HG03565 (cell line): Measurements from ENCODE around the gene FASTK.

Source experiments
- ATAC-seq: cut with Tn5 transposase; IDR thresholded peaks from one replicate; pipeline ENCODE4 v1.9.1; 2021; ENCODE audit warnings: mild to moderate bottlenecking, moderate library complexity; ENCODE audit not compliant: unreplicated experiment

The FASTK gene, protein sequence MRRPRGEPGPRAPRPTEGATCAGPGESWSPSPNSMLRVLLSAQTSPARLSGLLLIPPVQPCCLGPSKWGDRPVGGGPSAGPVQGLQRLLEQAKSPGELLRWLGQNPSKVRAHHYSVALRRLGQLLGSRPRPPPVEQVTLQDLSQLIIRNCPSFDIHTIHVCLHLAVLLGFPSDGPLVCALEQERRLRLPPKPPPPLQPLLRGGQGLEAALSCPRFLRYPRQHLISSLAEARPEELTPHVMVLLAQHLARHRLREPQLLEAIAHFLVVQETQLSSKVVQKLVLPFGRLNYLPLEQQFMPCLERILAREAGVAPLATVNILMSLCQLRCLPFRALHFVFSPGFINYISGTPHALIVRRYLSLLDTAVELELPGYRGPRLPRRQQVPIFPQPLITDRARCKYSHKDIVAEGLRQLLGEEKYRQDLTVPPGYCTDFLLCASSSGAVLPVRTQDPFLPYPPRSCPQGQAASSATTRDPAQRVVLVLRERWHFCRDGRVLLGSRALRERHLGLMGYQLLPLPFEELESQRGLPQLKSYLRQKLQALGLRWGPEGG

DNA sequence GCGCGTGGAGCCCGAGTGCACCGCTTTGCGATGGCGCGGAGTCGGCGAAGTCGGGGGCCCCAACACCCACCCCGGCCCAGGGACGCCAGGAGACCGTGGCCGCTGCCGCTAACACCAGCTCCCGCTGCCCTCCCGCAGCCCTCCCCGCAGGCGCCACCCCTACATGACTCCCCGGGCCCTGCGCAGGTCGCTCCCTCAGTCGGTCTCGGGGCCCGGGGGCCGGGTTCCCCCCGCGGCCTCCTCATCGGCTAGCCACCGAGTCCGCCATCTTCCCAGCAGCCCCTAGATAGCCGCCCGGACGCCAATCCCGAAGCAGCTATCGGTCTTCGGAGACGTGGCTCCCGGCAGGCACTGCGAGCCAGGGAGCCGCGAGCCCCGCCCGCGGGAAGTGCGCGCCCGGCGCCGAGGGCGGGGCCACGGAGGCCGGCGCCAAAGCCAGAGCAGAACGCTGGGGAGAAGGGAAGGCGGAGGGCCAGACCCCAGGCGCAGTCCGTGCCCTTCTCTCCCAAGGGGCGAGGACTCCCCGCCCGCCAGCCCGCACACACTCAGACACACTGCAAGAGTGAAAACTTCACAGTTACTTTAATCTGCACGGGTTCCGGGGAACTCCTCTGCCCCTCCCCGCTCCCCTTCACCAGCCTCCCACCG is at the start of gene FASTK:
Gene FASTK (minus strand): TSS at position 288 of the 648 bp plus-strand sequence. CDS start 43 bp downstream, at position 245.
- ATAC-seq = peak; percentile 62

DNA sequence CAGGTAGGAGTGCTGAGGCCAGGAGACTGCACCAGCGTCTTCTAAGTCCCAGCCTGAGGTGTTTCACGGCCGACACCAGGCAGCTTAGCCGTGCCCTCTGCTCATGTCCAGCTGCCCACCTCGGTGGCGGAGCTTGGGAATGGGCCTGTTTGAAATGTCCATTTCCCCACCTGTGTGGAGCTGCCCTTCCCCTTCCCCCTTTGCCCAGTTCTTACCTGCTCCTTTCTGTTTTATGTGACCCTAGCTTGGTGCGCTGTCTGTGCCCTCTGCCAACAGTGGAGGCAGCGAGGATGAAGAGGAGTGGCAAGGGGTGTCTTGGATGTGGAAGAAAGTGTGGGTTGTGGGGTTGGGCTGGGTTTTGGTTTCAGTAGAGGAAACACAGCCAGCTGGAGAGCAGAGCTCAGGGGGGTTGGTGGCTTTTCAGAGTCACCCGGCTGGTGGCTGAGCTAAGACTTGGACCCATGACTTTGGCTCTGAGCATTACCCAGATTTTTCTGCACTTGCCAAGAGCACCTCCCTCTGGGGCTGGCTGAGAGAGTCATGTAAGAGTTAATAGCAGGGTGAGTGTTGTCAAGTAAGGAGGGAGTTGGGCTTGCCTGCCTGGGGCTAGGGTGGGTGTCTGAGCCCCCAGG is 49.5 kb upstream of the FASTK start:
- ATAC-seq = no peak

DNA sequence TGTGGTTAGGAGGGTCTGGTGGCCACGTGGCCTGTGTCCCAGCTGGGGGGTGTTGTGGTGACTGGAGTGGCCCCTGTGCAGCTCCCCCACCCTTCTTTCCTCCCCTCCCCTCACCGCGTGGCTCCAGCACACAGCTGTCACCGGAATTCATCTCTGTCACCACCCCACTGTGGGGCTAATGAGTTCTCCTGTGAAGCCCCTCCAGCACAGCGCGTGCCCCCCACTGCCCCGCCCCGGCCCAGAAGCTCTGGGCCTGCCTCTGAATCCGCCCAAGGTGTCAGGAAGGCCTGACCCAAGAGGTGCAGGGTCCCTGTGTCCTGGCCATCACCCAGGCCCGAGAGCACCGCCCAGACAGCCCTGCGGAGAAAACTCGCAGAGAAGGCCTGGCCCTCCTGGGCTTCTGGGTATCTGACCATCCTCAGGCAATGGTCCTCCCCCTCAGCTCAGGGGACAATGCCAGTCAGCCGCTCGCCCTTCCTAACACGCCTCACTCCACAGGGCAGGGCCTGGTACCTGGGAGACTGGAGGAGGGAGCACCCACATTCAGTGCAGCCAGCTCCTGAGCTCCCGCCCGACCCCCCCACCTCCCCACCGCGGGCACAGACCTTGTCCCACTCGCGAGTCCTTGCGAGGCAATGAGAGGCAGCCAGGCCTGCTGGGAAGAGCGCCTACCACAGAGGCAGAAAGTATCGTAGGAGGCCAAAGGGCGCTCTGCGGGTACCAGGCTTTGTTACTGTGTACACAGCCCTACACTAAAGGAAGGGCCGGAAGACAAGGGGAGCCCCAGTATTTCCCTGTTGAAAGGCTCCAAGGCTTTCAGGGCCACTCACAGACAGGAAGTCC is 48.7 kb upstream of the FASTK start:
- no peak for ATAC-seq

DNA sequence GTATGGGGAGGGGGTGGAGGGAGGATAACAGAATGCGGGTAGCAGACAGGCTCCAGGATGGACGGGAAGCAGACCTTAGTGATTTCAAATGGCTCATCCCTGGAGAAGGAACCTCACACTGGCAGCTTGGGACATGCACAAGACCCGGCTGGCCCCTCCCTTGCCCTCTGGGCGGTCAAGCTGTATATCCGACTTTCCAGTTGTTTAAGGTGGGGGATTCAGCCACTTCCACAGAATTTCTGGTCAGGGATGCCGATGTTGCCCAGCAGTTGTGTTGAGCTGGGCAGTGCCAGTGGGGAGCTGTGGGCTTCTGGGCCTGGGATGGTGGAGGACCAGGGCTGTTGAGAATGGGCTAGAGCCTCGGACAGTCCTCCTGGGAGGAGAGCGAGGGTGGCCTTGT is 48.1 kb upstream of the FASTK start:
- ATAC-seq = no peak

DNA sequence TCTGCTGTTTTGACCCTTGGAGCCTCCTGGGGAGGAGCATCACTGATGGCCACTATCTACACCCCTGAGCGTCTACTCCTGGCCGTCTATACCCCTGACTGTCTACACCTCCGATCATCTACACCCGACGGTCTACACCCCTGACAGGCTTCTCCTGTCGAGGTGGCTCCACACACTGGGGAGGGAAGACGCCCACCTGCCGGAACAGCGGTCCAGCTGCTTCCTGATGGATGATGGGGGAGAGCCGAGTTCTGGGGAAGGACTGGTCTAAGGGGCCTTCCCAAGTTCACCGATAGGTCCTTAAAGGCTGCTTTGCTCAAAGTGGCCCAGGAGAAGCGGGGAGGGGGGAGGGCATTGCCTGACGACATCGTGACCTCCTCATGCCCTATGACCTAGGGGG is 47.5 kb upstream of the FASTK start:
- no peak for ATAC-seq

DNA sequence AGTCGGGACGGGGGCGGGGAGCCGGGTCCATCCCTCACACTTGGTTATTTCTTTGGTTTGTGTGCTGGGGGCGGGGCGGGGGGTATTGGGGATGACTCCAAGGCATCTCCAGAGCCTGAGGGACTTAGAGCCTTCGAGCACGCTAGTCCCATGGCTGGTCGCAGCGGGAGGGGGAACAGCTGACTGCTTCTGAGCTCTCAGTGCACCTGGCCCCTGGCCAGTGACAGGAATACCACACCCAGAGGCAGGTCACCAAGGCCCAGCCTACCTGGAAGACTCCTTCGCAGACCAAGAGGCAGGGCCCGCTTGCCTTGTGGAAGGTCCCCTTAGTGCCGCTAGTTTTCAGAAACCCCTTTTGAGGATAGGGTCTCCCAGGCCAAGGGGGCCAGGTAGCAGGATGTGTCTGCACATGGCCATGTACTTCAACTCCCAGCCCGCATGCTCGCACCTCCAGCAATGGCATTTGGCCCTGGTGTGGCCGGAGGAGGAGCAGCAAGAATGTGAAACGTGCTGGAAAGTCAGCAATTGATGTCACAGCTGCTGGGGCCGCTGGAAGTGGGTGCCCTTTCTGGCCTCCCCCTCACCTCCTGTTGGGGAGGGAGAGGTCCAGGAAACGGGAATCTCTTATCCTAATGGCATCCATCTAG is 46.0 kb upstream of the FASTK start:
- ATAC-seq = no peak

DNA sequence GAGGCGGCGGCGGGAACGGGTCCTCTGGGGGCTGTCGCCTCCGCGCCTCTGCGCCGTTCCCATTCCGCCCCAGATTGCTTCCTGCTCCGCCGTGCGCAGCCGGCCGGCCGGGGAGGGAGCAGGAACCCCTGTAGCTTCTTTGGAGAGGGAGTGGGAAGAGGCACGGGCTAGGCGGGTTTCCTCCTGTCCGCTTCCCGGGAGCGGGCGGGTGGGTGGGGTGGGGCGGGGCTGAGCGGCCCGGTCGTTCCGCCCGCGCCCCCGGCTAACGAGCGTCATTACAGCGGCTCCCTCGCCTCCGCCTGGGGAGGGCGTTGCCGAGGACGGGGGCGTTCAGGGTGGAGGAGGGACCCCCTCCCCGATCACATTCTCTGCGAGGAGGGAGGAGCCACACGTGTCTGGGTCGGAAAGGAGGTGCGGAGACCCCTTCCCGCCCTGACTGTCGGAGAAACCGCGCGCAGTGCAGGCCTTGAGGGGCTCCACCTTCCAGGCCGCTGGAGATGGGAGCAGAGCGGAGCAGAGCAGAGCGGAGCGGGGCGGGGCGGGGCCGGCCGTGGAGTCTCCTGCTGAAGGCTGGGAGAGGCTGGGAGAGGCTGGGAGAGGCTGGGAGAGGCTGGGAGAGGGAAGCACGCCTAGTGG is 45.4 kb upstream of the FASTK start:
- no peak for ATAC-seq

DNA sequence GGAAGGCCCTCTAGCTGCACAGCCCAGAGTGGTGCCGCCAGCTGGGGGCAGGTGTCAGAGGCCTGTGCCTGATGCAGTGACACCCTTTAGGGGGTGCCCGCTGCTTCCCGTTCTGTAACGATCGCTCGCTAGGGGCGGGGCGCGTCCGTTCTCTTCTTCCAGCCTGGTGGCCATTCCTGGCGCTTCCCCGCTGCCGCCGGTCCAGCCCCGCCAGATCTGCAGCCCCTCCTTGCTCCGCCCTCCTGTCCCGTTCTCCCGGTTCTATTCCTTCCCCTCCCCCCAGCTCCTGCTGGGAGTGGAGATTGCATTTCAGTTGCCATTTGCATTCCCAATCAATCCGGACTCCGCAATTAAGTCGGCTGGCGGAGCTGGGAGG is 44.8 kb upstream of the FASTK start:
- no peak for ATAC-seq

DNA sequence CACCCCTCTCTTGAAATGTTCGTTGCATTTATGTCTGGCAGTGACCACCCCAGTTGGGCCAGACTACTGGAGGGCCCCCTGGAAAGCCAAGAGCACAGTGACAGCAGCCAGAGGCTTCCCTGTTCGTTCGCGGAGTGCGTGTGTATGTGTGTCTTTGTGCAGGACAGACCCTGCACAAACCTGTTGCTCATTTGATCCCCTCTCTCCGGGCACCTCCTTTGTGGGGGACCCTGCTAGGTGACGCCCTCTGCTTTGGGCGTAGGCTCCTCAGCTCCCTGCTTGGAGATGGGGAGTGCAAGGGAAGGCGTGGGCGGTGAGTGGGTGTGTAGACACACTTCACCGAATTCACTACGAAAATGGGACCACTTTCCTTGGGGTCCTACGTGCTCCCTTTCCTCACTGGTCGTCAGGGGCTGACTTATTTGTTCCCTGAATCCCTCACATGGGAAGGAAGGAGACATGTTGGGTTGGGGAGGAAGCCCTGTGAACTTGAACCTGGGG is 44.3 kb upstream of the FASTK start:
- no peak for ATAC-seq

DNA sequence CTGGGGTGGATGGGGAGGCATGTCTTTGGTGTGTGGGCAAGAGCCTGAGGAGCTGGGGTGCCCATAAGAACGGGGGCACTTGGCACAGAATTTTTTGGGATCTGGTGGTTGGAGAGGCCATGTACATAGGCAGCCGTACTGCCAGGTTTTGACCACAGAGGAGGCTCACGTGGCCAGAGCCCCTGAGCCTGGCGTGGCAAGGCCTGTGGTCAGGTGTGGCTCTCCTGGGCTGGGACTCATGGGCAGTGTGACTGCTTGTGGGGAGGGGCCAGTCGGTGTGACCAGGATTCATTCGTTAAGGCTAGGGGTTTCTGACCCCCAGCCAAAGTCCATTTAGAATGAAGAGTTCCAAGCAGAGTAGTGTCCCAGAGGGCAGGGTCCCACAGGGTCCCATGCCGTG is 43.9 kb upstream of the FASTK start:
- no peak for ATAC-seq

DNA sequence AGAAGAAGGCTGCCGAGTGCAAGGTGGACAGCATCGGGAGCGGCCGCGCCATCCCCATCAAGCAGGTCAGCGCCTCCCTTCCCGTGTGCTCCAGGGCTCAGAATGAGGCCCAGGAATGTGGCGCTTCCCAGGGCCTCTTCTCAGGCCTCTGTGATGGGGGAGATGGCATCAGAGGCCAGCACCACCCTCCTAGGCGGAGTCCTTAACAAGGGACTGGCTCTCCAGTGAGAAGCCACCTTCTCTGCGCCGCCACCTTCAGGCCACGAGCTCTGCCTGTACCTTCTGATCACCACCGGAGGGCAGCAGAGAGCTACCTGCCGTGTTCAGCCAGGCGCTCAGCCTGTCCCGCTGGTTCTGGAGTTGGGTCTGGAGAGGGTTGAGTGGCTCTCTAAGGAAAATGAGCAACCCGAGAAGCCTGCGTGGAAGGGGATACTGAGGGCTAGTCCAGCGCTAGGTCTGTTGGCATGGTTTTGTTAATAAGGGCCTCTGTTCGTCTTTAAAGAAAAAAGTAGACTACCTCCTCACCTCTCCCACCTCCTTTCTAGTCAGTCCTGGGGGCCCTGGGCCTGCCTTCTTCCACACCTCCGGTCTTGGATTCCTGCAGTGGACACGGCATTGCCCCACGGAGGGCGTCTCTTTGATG is 43.3 kb upstream of the FASTK start:
- peak; percentile 74 for ATAC-seq

DNA sequence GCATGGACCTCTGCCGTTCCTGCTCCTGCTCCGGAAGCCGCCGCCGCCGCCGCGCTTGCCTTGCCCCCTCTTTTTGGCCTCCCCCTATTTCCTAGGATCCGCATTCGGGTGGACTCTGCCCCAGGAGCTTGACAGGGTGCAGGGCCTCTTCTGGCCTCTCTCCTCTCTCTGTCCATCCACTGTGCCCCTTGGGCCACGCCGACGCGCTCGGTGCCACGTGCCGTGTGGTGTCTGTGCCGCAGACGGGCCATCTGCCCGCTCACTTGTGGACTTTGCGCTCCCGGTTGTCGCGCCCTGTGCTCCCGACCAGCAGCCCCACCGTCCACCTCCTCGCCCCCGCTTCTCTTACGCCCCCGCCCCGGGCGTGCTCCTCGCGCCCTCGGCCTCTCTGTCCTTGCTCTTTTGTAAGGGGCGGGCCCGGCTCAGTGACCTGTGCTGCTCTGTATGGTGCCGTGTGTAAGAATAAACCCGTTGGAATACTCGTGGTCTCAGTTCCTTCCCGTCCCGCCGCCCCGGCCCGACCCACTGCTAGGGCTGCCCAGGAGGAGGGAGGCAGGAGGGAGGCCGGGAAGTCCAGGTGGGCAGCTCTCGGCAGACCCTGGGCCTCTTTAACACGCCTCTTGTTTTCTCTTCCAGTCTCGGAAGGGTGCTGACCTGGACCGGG is 42.7 kb upstream of the FASTK start:
- ATAC-seq = no peak

DNA sequence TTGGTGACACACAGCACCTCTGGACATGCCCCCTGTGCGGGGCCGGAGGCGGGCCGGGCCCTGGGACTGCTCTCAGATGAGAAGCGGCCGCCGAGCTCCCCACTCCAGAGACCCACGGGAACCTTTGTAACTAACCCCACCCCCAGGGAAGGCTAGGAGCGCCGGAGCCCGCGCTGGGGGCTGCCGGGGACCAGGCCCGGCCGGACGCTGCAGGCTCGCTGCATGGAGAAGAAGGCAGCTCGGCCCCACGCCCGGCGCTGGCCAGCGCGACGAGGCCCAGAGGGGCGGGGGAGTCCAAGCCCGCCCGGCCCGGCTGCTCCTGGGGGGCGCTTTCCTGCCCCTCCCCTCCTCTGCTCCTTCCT is 42.2 kb upstream of the FASTK start:
- no peak for ATAC-seq

DNA sequence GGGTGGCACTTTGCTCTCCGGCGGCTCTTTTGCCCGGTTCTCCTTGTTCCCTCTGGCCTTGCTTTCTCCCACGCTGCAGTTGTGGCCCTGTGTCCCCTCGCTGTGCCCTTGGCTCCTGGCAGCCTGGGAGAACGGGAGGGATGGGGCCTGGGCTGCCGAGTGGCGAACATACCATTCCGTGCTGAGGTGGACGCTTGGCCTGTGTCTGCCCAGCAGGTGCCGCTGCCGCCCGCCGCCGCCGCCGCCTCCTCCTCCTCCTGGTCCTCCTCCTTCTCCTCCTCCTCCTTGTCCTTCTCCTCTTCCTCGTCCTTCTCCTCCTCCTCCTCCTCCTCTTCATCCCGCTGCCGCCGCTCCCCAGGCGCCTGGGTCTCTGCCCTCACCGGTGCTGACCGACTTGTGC is 41.7 kb upstream of the FASTK start:
- no peak for ATAC-seq

DNA sequence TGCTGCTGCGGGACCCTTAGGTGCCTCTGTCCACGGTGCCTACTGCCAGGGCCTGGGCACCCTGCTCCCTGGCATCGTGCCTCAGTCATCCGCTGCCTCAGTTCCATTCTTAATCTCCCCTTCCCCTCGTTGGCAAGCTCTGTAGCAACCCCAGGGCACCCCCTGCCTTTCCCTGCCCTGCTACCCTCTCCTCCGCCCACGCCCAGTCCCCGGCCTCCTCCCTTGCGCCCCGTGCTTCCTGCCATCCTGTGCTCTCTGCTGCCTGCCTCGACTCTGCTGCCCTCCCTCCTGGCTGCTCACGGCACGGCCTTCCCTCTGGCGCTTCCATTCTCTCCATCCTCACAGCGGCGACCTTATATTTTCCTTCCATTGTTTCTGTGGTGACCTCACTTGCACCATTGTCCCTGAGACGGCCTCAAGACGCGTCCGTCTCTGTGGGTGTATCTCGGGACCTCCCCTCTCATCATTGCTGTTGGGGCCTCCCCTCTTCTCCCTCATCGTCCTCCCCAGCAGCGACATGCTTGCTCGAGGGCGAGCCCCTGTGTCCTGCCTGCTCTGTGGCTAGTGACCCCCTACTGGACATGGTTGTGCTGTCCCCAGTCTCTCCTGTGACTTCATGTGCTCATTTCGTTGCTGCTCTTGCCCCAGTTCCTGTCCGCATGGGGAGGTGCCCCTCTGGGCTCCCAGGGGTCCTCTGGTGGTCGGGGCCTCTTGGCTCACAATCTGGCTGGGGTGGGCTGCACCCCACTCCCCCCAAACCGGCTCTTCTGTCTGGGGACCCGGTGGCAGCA is 41.0 kb upstream of the FASTK start:
- no peak for ATAC-seq

DNA sequence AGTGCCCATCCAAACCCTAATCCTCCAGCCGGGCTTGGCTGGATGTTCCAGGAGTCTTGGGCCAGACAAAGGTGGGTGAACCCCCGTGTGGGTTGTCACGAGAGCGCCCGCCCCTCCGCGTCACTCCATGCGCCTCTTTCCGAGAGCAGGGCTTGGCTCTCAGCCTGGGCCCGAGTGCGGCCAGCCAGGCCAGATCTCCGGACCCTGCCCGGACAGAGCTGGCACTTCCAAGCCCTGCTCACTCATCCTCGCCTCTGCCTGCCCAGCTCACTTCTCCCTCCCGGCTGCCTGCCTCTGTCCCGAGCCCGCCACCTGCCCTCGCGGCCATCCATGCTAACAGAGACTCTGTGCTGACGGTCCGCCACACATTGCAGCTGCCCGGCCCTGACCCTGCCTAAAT is 40.3 kb upstream of the FASTK start:
- ATAC-seq = no peak

DNA sequence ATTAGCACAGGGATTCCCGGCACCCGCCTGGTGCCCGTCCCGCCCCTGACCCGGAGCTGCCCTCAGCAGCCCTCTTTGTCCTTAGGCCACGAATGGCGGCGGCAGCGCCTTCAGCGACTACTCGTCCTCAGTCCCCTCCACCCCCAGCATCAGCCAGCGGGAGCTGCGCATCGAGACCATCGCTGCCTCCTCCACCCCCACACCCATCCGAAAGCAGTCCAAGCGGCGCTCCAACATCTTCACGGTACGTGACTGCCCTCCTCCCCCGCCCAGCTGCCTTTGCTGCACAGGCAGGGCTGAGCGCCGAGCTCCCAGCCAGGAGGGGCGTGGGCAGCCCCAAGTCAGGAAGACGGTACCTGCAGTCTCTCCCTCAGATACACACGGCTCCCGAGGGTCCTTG is 39.3 kb upstream of the FASTK start:
- ATAC-seq = no peak

DNA sequence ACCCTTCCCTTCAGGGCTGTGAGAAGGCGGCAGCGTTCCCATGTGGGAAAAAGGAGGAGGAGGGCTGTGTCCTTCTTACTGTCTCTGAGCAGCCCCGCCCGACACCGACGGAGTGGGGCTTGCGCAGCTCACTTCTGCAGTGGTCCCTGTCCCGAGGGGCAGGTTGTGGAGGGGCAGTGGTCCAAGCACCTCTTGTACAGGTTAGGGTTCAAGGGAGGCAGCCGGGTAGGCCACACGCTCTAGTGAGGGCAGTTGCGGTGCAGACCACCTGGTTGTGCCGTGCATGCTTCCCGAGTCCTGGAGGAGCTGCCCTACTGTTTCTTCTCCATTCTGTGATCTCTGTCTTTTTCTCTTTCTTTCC is 38.4 kb upstream of the FASTK start:
- no peak for ATAC-seq
